Measurements from ENCODE around the gene BORCS5. TPM values are rescaled to one million over a fixed set of nuclear protein-coding genes. Genes with fewer than 3 reads are reported as not detected.
"Not testable (repeated sequence)": the region's sequence is repeated elsewhere in the genome, so short reads cannot be mapped to it uniquely, and the experiment has no call there.

The BORCS5 gene
- polyA plus RNA-seq, 3 donors: 7.9 to 11.0 (median 10.0) TPM

- DNase-seq: no peak
Observed at GRCh38 chr12:12380949-12381593, 24.2 kb downstream of the BORCS5 start.

- DNase-seq: no peak
Observed at GRCh38 chr12:12381982-12382381, 25.1 kb downstream of the BORCS5 start.

- no peak for DNase-seq
Observed at GRCh38 chr12:12384571-12385340, 27.9 kb downstream of the BORCS5 start.

GRCh38 chr12:12387501-12387900 lies 30.6 kb downstream of the BORCS5 start:
- DNase-seq: no peak

GRCh38 chr12:12392413-12392812 lies 35.5 kb downstream of the BORCS5 start:
- DNase-seq: no peak

GRCh38 chr12:12393171-12393570 lies 36.3 kb downstream of the BORCS5 start:
- no peak for DNase-seq

- no peak for DNase-seq
Observed at GRCh38 chr12:12396694-12397093, 39.8 kb downstream of the BORCS5 start.

- DNase-seq: no peak
Observed at GRCh38 chr12:12397184-12397583, 40.3 kb downstream of the BORCS5 start.

- DNase-seq: peak; percentile 52
Observed at GRCh38 chr12:12398026-12398859, 41.4 kb downstream of the BORCS5 start.

- no peak for DNase-seq
Observed at GRCh38 chr12:12399161-12399560, 42.3 kb downstream of the BORCS5 start.

GRCh38 chr12:12399776-12400305 lies 43.0 kb downstream of the BORCS5 start:
- DNase-seq: no peak

- no peak for DNase-seq
Observed at GRCh38 chr12:12400793-12401192, 43.9 kb downstream of the BORCS5 start.

- peak; percentile 21 for DNase-seq
Observed at GRCh38 chr12:12403264-12404248, 46.7 kb downstream of the BORCS5 start.

GRCh38 chr12:12404297-12404696 lies 47.4 kb downstream of the BORCS5 start:
- no peak for DNase-seq

GRCh38 chr12:12405882-12406281 lies 49.0 kb downstream of the BORCS5 start:
- no peak for DNase-seq

- DNase-seq: no peak
Observed at GRCh38 chr12:12406762-12407161, 49.9 kb downstream of the BORCS5 start.

- no peak for DNase-seq
Observed at GRCh38 chr12:12408265-12408690, 51.4 kb downstream of the BORCS5 start.

GRCh38 chr12:12409337-12409736 lies 52.5 kb downstream of the BORCS5 start:
- DNase-seq: not testable (repeated sequence)

GRCh38 chr12:12415886-12416285 lies 59.0 kb downstream of the BORCS5 start:
- DNase-seq: no peak

- DNase-seq: not testable (repeated sequence)
Observed at GRCh38 chr12:12419165-12419564, 62.3 kb downstream of the BORCS5 start.

GRCh38 chr12:12423367-12423766 lies 66.5 kb downstream of the BORCS5 start:
- DNase-seq: no peak

Data from renal pelvis (tissue), 4 donors.